HepG2 (cell line): ENCODE data around the gene TSPAN5. TPM values are rescaled to one million over a fixed set of nuclear protein-coding genes. Genes with fewer than 3 reads are reported as not detected.
A peak's percentile ranks its signal among the peaks of the same experiment; 100 is the strongest.

ENCODE experiments used
- ATAC-seq: fragments of 200-7000 bp; cut with Tn5 transposase; 3 replicates; pipeline ENCODE4 v1.9.1; 2020; ENCODE audit warnings: mild to moderate bottlenecking, moderate library complexity
- BruUV-seq: library from RNA; stranded (reverse); fragments of 400-500 nt; replicated peaks from 2 replicates; lab custom pipeline; 2021; lab: Mats Ljungman, UMichigan
- CTCF ChIA-PET: fragments of 300-600 bp; formaldehyde crosslinking; extraction: SDS; loops from one replicate; lab custom pipeline; 2021; ENCODE audit warnings: low total read pairs, inconsistent platforms, low intra/inter-chr PET ratio; lab: Yijun Ruan, JAX
- POLR2A ChIA-PET: fragments of 350-600 bp; sonication (Branson Sonifier 250); formaldehyde crosslinking; loops from one replicate; lab custom pipeline; 2020; ENCODE audit warnings: antibody characterized with exemption, inconsistent platforms; lab: Yijun Ruan, JAX
- DNase-seq: peaks from one replicate; pipeline ENCODE4 v3.0.0-alpha.2; 2015; ENCODE audit warnings: low spot score
- FAIRE-seq: peaks from 3 replicates; lab custom pipeline; 2011; peaks lifted over from hg19 to GRCh38; lab: Jason Lieb, UNC
- H2AFZ ChIP-seq: one replicate; pipeline ENCODE4 v1.6.1; 2011; ENCODE audit warnings: low read length, inconsistent platforms
- H3K27ac ChIP-seq: fragments of 300-600 bp; 3 replicates; pipeline ENCODE4 v1.8.0; 2011; ENCODE audit warnings: mixed run types, mild to moderate bottlenecking, mixed read lengths, low read length, inconsistent platforms; ENCODE audit not compliant: insufficient read depth; ENCODE audit errors: extremely low read length
- H3K27me3 ChIP-seq, 2 experiments: fragments of 200-600 bp in 1 of 2; 2 replicates in 1 of 2; 3 replicates in 1 of 2; pipeline versions ENCODE4 v1.6.0 to v1.8.0; 2011; ENCODE audit warnings: low read length in 2 of 2, mild to moderate bottlenecking in 2 of 2, moderate library complexity in 2 of 2, inconsistent platforms in 1 of 2; ENCODE audit not compliant: insufficient read depth in 2 of 2, control insufficient read depth in 1 of 2
- H3K36me3 ChIP-seq, 2 experiments: fragments of 200-600 bp in 1 of 2; replicated peaks in 1 of 2; 2 replicates in 1 of 2; 3 replicates in 1 of 2; pipeline versions ENCODE4 v1.5.1 to v1.8.0; 2011; ENCODE audit warnings: low read length in 2 of 2, inconsistent platforms in 1 of 2; ENCODE audit not compliant: insufficient read depth in 2 of 2, control insufficient read depth in 1 of 2
- H3K4me1 ChIP-seq: 2 replicates; pipeline ENCODE4 v1.5.1; 2012; ENCODE audit warnings: low read length, inconsistent platforms; ENCODE audit not compliant: insufficient read depth
- H3K4me2 ChIP-seq: 2 replicates; pipeline ENCODE4 v1.6.0; 2011; ENCODE audit warnings: low read depth, low read length, inconsistent platforms
- H3K4me3 ChIP-seq, 3 experiments: fragments of 200-600 bp in 1 of 3; sonication (generic), shearing (Covaris generic) in 1 of 3; replicated peaks in 1 of 3; 2 replicates each; pipeline ENCODE4 v1.5.1; 2011 to 2016; ENCODE audit warnings: low read length in 3 of 3, inconsistent platforms in 2 of 3, low read depth in 2 of 3, mild to moderate bottlenecking in 2 of 3, control low read depth in 1 of 3, mixed read lengths in 1 of 3; ENCODE audit not compliant: insufficient read depth in 1 of 3
- H3K79me2 ChIP-seq: one replicate; pipeline ENCODE4 v1.6.1; 2011; ENCODE audit warnings: low read length, inconsistent platforms; ENCODE audit not compliant: insufficient read depth
- H3K9ac ChIP-seq: 2 replicates; pipeline ENCODE4 v1.6.0; 2011; ENCODE audit warnings: mild to moderate bottlenecking, low read depth, low read length, inconsistent platforms; ENCODE audit not compliant: insufficient read depth
- H3K9me3 ChIP-seq: 2 replicates; pipeline ENCODE4 v1.5.1; 2012; ENCODE audit warnings: mild to moderate bottlenecking, low read length
- H4K20me1 ChIP-seq: 2 replicates; pipeline ENCODE4 v1.6.0; 2011; ENCODE audit warnings: inconsistent platforms, mild to moderate bottlenecking, low read length, moderate library complexity; ENCODE audit not compliant: insufficient read depth
- ADNP ChIP-seq: sonication (generic); formaldehyde crosslinking; IDR thresholded peaks from 2 replicates; pipeline ENCODE4 v1.4.0; 2020; ENCODE audit warnings: missing genetic modification reagents
- CENPX ChIP-seq: sonication (generic); formaldehyde crosslinking; IDR thresholded peaks from 2 replicates; pipeline ENCODE4 v1.9.0; 2021; ENCODE audit warnings: mild to moderate bottlenecking, missing genetic modification reagents, moderate library complexity
- FIP1L1 ChIP-seq: fragments of 200-400 bp; formaldehyde crosslinking; IDR thresholded peaks from 2 replicates; pipeline ENCODE4 v1.6.1; 2018; ENCODE audit warnings: low read depth, mild to moderate bottlenecking, low read length, moderate library complexity, borderline replicate concordance; ENCODE audit not compliant: insufficient read depth
- JUN ChIP-seq: sonication (generic); formaldehyde crosslinking; IDR thresholded peaks from 2 replicates; pipeline ENCODE4 v1.4.0; 2020; ENCODE audit warnings: mild to moderate bottlenecking, missing genetic modification reagents
- MAFF ChIP-seq: IDR thresholded peaks from 2 replicates; pipeline ENCODE4 v1.6.1; 2011; ENCODE audit warnings: low read depth, low read length, improper control_type of control experiment
- MED8 ChIP-seq: sonication (generic); formaldehyde crosslinking; IDR thresholded peaks from 2 replicates; pipeline ENCODE4 v1.8.1; 2023; ENCODE audit warnings: mild to moderate bottlenecking, missing genetic modification reagents; ENCODE audit not compliant: insufficient replicate concordance
- MYNN ChIP-seq: sonication (generic); formaldehyde crosslinking; IDR thresholded peaks from 2 replicates; pipeline ENCODE4 v1.4.0; 2020; ENCODE audit warnings: mild to moderate bottlenecking, low read depth, missing genetic modification reagents
- NFE2L2 ChIP-seq: fragments of 150-350 bp; IDR thresholded peaks from 2 replicates; pipeline ENCODE4 v1.6.1; 2014; ENCODE audit warnings: low read length
- NFKBIZ ChIP-seq: IDR thresholded peaks from 2 replicates; pipeline ENCODE4 v1.6.1; 2018; ENCODE audit warnings: missing genetic modification reagents, missing compliant biosample characterization
- NR2F2 ChIP-seq: IDR thresholded peaks from 2 replicates; pipeline ENCODE4 v1.6.1; 2012; ENCODE audit warnings: low read depth, inconsistent platforms, borderline replicate concordance
- PAF1 ChIP-seq: IDR thresholded peaks from 2 replicates; pipeline ENCODE4 v1.6.1; 2016; ENCODE audit warnings: missing genetic modification reagents, missing compliant biosample characterization
- REST ChIP-seq, 2 experiments: IDR thresholded peaks; 2 replicates each; pipeline ENCODE4 v1.6.1; 2011 to 2012; ENCODE audit warnings: low read length in 2 of 2, borderline replicate concordance in 1 of 2, low read depth in 1 of 2, mild to moderate bottlenecking in 1 of 2, moderate library complexity in 1 of 2
- ZFP36 ChIP-seq: fragments of 150-350 bp; IDR thresholded peaks from 2 replicates; pipeline ENCODE4 v1.6.1; 2018; ENCODE audit warnings: borderline replicate concordance, low read length, low read depth; ENCODE audit not compliant: partially characterized antibody
- ZNF205 ChIP-seq: IDR thresholded peaks from 2 replicates; pipeline ENCODE4 v1.6.1; 2018; ENCODE audit warnings: missing biosample characterization, missing genetic modification reagents
- ZNF552 ChIP-seq: sonication (generic); formaldehyde crosslinking; IDR thresholded peaks from 2 replicates; pipeline ENCODE4 v1.9.0; 2022; ENCODE audit warnings: missing genetic modification reagents, mild to moderate bottlenecking, borderline replicate concordance
- ZNF556 ChIP-seq: sonication (generic); formaldehyde crosslinking; IDR thresholded peaks from 2 replicates; pipeline ENCODE4 v1.4.0; 2020; ENCODE audit warnings: mild to moderate bottlenecking, missing genetic modification reagents, borderline replicate concordance
- ZNF713 ChIP-seq: sonication (generic); formaldehyde crosslinking; IDR thresholded peaks from 2 replicates; pipeline ENCODE4 v1.4.0; 2020; ENCODE audit warnings: mild to moderate bottlenecking, missing genetic modification reagents
- ZNF839 ChIP-seq: sonication (generic); formaldehyde crosslinking; IDR thresholded peaks from 2 replicates; pipeline ENCODE4 v1.4.0; 2020; ENCODE audit warnings: missing genetic modification reagents, mild to moderate bottlenecking, borderline replicate concordance
- WGBS: methylation state at CpG from one replicate; pipeline ENCODE4 v1.1.6; 2017; ENCODE audit warnings: low lambda C conversion rate; 5-methylcytosine and 5-hydroxymethylcytosine counted together
- in situ Hi-C: cut with HindIII; loops from 2 replicates; pipeline ENCODE4 v1.10.0; 2017; ENCODE audit warnings: low pct_unique_long_range_greater_than_20kb; ENCODE audit not compliant: extremely low pct_ligation_motif_present
- intact Hi-C: fragments of 100-400 bp; cut with micrococcal nuclease; formaldehyde crosslinking; loops from one replicate; pipeline ENCODE4 v1.10.0; 2022; ENCODE audit not compliant: unreplicated experiment
- polyA plus RNA-seq, 8 experiments: library from polyadenylated mRNA; depleted of rRNA in 3 of 8; stranded (reverse) in 7 of 8; unstranded in 1 of 8; fragments of >200 nt; fragmentation: Illumina TruSeq in 4 of 8; extraction: Trizol in 4 of 8; gene quantifications; 2 replicates each; pipeline versions ENCODE4 v1.2.1 to v1.2.3, GENCODE V29; 2011 to 2016; ENCODE audit warnings: low read depth in 4 of 8, missing spikeins in 1 of 8, mixed read lengths in 1 of 8; ENCODE audit not compliant: insufficient read depth in 1 of 8
- total RNA-seq, 5 experiments: library from RNA; depleted of rRNA; stranded (reverse); fragments of >200 nt; fragmentation: Illumina TruSeq; extraction: Trizol; gene quantifications; 2 replicates each; pipeline ENCODE4 v1.2.3, GENCODE V29; 2016; ENCODE audit warnings: low read depth in 1 of 5

TSPAN5 gene
- total and polyA plus RNA-seq, 2 of the 13 experiments (the other 11 are each of a cell fraction or from before 2014, with no cell fraction given) = 0.20 to 0.53 TPM

GRCh38 chr4:98466868-98467599 lies 191.4 kb downstream of the TSPAN5 start:
- Histone ChIP-seq H3K79me2 (no peaks in the 10 kb centered on the region), H3K4me1 (no peaks in the 10 kb centered on the region), H3K4me3 (no peak overlapping the region), H4K20me1 (no peaks in the 10 kb centered on the region), H3K9me3 (no peaks in the 10 kb centered on the region), H3K27me3 (peaks cover 2 to 6% of the 10 kb centered on the region in 2 experiments; a peak in 1 of 5 replicates), H3K9ac (no peak overlapping the region), H3K4me2 (no peak overlapping the region; the same call in 1 of the 2 replicates), H3K36me3 (no peaks in the 10 kb centered on the region), H2AFZ (no peak overlapping the region), H3K27ac (no peak overlapping the region)
- BruUV-seq = no TSS peak
- ATAC-seq = peak; percentile 36
- WGBS = 25% methylated on average over 8 of the region's 8 CpGs
- FAIRE-seq = no peak
- intact Hi-C loops (loop anchor here (2.0 to 10.0 kb wide), 2 partner anchors 322 to 996 kb away; partner anchors contain the start of gene STPG2), in situ Hi-C loops (loop anchor here (25.0 kb wide), 2 partner anchors 370 to 995 kb away; no protein-coding TSS in a partner anchor)
- ChIA-PET POLR2A (interaction anchor here (0.8 to 1.0 kb wide), 2 partner anchors 206 to 323 kb away, joined by 3 read pairs; partner anchors contain the start of gene RAP1GDS1), CTCF (interaction anchor here (1.4 kb wide), 1 partner anchor 996 kb away, joined by 12 read pairs; no protein-coding TSS in a partner anchor)
- no peak for TF ChIP-seq REST (IDR thresholded peaks at IDR 0.05; ENCODE audit: borderline replicate concordance in 1 of 2, low read depth in 1 of 2, low read length in 2 of 2)
- no peak for TF ChIP-seq MED8 (CRISPR knock-in tag)
- TF ChIP-seq CENPX (CRISPR knock-in tag) = no peak
- TF ChIP-seq MYNN = no peak
- no peak for TF ChIP-seq ZNF839 (CRISPR knock-in tag)
- TF ChIP-seq FIP1L1 = no peak
- TF ChIP-seq ZNF205 = no peak
- no peak for TF ChIP-seq MAFF
- TF ChIP-seq ZNF713 (CRISPR knock-in tag) = no peak
- TF ChIP-seq ZFP36 = no peak
- TF ChIP-seq NFE2L2 = no peak
- no peak for TF ChIP-seq JUN
- no peak for TF ChIP-seq ADNP (CRISPR knock-in tag)
- TF ChIP-seq NR2F2 = no peak
- TF ChIP-seq ZNF552 (CRISPR knock-in tag) = no peak
- TF ChIP-seq PAF1 (CRISPR knock-in tag) = no peak
- no peak for TF ChIP-seq NFKBIZ (CRISPR knock-in tag)
- no peak for TF ChIP-seq ZNF556 (CRISPR knock-in tag)
- DNase-seq = no peak
